Endothelial cell of hepatic sinusoid (primary cell): ENCODE results near the gene ROCK1.
"Not testable (repeated sequence)": the region's sequence is repeated elsewhere in the genome, so short reads cannot be mapped to it uniquely, and the experiment has no call there.

Experiments
- in situ Hi-C: cut with HindIII; loops from 2 replicates; pipeline ENCODE4 v1.10.0; 2017; ENCODE audit warnings: low sequenced_read_pairs

Gene ROCK1

DNA sequence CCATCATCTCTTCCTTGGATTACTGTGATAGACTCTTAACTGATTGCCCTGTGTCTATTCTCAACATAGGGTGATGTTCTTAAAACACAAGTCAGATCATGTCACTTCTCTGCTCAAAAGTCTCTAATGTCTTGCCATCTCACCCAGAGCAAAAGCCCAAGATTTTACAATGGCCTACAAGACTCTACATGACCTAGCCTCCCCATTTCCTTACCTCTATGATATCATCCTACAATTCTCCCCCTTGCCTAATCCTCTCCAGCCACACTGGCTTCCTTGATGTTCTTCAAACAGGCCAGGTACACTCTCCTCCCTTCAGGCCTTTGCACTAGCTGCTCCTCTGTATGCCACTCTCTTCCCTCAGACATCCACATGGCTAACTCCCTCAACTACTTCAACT is 55.1 kb downstream of the ROCK1 start:
- in situ Hi-C loops, result no loop called here

GRCh38 chr18:21054252-21054821 is 57.3 kb downstream of the ROCK1 start:
- in situ Hi-C loops, result no loop called here

DNA sequence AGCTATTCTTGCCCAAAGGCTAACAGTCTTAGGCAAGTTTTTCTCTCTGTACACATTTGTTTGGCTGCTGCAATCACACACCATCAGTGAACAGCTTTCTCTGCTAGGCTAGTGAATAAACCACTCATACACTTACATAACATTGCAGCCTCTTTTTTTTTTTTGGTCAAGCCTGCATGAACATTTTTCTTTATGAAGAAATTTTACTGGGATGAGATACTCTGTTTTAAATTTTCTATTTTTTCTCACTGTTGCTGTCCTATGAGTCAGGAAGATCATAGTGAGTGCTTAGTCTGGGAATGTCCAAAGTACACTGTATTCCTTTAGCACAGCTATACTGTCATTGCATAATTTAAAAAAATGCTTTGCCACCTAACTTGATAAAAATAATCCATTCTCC is 58.5 kb downstream of the ROCK1 start:
- in situ Hi-C loops, result no loop called here

GRCh38 chr18:21052385-21052784 is 59.2 kb downstream of the ROCK1 start:
- in situ Hi-C loops, result no loop called here

- in situ Hi-C loops, result no loop called here
Observed at GRCh38 chr18:21051620-21052019, 60.0 kb downstream of the ROCK1 start.

GRCh38 chr18:21049306-21049705 is 62.3 kb downstream of the ROCK1 start:
- in situ Hi-C loops, result no loop called here

DNA sequence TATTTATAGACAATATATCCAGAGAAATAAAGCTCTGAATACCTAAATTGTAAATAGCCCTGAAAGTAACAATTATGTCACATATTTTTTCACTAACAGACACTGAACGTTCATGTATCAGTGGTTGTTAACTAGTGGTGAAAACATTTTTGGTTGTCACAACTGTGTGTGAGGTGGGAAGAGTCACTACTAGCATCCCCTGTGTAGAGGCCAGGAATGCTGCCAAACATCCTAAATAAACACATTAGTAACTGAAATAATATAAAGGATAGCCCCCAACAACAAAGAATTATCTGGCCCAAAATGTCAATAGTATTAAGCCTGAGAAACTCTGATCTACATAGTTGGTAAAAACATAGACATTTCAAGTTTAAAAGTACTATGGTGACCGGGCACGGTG is 64.5 kb downstream of the ROCK1 start:
- in situ Hi-C loops, result no loop called here

GRCh38 chr18:21040466-21040865 is 71.1 kb downstream of the ROCK1 start:
- in situ Hi-C loops, result no loop called here

GRCh38 chr18:21038201-21038600 is 73.4 kb downstream of the ROCK1 start:
- in situ Hi-C loops, result no loop called here

GRCh38 chr18:21031845-21032244 is 79.8 kb downstream of the ROCK1 start:
- in situ Hi-C loops, result no loop called here

DNA sequence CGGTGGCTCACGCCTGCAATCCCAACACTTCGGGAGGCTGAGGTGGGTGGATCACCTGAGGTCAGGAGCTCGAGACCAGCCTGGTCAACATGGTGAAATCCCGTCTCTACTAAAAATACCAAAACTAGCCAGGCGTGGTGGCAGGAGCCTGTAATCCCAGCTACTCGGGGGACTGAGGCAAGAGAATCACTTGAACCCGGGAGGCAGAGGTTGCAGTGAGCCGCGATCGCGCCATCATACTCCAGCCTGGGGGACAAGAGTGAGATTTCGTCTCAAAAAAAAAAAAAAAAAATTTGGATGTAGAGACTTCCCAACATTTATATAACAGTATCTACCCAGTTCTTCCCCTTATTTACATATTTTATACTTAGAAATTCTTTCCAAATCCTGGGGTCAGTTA is 93.4 kb downstream of the ROCK1 start:
- in situ Hi-C loops, result not testable (repeated sequence)

DNA sequence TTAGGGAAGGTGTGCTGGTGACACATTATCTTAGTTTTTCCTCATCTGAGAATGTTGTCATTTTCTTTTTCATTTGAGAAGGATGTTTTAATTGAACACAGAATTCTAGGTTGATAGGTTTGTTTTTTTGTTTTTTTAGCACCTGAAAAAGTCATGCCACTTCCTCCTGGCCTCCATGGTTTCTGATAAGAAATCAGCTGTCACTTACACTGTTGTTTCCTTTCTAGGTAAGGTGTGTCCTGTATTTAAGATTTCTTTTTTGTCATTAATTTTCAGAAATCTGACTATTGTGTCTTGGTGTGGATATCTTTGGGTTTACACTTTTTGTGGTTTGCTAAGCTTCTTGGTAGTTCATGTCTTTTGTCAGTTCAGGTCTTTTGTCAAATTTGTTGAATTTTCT is 99.3 kb downstream of the ROCK1 start:
- in situ Hi-C loops, result no loop called here

DNA sequence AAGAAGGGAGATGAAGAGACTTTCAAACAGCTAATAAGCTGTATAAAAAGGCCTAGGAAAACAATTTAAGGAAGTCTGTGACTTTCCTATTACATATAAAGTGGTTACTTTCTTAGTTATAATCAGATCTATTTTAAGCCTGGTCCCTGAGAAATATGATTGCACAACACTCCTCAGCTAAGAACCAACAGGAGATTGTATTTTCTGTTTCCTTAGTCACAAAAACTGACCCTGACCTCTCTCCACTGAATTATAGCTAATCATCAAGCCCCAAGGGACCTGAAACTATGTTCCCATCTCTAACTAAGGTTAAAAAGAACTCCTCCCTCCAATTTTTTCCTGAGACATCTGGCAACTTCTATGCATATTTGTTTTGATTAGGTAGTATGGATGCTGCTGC is 106.9 kb downstream of the ROCK1 start:
- in situ Hi-C loops, result no loop called here

GRCh38 chr18:21000667-21001066 is 110.9 kb downstream of the ROCK1 start:
- in situ Hi-C loops, result no loop called here

DNA sequence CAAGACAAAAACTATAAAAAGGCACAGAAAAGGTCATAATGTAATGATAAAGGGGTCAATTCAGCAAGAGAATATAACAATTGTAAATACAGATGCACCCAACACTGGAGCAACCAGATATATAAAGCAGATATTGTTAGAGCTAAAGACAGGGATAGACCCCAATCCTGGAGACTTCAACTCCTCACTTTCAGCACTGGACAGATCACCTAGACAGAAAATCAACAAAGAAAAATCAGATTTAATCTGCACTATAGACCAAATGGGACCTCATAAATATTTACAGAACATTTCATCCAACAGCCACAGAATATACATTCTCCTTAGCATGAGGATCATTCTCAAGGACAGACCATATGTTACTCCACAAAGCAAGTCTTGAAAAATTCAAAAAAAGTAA is 114.2 kb downstream of the ROCK1 start:
- in situ Hi-C loops, result no loop called here

DNA sequence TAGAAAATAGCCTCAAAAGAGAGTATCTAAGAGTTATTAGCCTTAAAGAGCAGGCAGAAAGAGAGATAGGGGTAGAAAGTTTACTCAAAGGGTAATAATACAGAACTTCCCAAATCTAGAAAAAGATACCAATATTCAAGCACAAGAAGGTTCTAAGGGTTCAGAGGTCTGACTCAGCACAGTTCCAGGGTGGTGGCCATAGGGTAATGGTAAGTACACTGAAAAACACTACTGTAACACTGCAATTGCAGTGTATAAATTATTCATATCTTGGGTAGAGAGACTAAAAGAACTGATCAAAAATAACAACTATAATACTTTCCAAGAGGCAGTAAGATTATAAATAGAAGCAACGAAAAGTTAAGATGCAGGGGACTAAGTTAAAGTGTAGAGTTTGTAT is 115.2 kb downstream of the ROCK1 start:
- in situ Hi-C loops, result no loop called here

- in situ Hi-C loops, result loop anchor here (10.0 kb wide), 1 partner anchor 76 kb away; no protein-coding TSS in a partner anchor
Observed at GRCh38 chr18:20988726-20989125, 122.9 kb downstream of the ROCK1 start.

DNA sequence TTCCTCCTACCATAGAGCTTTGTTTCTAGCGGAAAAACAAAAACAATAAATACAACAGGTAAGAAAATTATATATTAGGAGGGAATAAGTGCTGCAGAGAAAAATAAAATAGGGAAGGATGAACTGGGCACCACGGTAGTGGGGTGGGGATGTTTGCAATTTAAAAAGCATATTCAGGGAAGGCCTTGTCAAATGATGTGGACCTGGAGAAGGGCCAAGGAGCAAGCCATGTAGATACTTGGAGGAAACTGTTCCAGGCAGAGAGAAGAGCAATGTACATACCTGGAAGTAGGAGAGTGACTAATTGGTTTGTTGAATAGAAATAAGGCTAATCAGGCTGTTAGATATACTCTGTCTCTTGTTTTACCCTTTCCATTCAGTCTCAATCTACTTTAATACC is 136.5 kb downstream of the ROCK1 start:
- in situ Hi-C loops, result no loop called here

DNA sequence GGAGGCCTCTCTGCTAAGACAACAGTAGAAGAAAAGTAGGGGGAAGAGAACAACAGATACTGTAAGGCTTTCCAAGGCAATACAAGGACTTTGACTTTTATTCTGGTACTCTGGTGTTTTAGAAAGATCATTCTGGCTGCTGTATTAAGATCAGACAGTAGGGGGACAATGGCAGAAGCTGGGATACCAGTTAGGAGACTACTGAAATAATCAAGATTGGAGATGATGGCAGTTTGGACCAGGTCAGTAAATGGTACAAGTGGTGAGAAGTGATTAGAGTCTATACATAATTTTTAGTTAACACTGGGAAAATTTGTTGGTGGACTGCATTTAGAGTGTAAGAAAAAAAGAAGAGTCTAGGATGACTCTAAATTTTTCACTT is 139.7 kb downstream of the ROCK1 start:
- in situ Hi-C loops, result no loop called here

- in situ Hi-C loops, result no loop called here
Observed at GRCh38 chr18:20966795-20967194, 144.8 kb downstream of the ROCK1 start.

GRCh38 chr18:20963027-20963426 is 148.6 kb downstream of the ROCK1 start:
- in situ Hi-C loops, result no loop called here

- in situ Hi-C loops, result no loop called here
Observed at GRCh38 chr18:20960735-20961134, 150.9 kb downstream of the ROCK1 start.

DNA sequence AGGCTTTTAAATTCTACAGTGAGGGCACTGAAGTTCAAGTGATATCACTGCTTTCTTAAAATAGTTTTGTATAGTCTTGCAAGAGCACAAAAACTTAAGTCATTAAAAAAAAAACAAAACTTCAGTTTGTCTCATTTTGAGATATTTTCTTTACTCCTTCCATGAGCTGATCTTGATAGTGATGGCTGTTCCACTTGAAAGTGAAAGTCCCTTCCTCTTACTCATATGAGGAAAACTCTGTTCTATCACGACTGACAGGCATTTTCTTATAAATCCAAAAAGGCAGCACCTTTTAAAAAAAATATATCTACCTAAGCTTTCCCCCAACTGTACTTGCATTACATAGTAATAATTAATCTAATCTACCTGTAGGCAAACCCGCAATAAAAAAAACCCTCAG is 160.8 kb downstream of the ROCK1 start:
- in situ Hi-C loops, result not testable (repeated sequence)
